ENCODE results near the gene TMUB1. TPM values are rescaled to one million over a fixed set of nuclear protein-coding genes. Genes with fewer than 3 reads are reported as not detected.
A peak's percentile ranks its signal among the peaks of the same experiment; 100 is the strongest.

Gene TMUB1
- total RNA-seq, 1 donor from 2014 or later, result 12.5 TPM

DNA sequence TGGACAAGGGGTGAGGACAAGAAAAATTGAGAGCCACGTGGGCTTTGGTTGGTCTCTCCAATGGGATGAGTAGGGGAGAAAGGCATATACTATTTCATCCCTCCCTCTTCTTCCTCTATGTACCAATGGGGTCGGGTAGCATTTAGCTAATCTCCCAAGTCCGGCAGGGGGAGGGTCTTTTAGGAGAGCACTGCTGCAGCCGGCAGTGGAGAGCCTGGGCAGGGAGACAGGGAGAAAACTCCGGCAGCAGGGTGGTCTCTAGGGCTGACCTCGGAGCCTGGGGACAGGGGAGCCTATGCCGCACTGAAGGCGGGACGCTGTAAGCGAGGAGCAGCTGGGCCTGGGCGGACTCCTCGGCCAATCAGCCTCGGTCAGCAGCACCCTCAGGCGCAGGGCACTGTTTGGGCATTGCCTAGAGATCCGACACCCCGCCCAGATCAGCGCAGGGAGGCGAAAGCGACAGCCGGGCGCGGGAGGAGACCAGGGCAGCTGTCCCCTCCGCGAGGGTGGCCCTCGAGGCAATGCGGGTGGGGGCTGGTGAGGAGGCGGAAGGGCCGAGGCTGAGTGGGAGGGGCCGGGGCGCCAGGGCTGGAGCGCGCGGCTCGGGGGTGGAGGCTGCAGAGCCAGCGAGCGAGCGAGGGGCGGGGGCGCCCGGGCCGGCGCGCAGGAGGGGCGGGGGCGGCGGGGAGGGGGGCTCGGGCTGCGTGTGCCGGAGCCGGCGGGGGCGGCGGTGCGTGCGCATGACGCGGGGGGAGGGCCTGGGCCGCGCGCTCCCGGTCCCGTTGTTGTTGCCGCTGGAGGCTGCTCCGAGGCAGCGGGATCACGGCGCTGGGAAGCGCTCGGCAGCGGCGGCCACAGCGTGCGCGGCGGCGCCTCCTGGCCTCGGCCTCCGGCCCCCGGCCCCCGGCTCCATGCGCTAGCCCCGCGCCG, 2.7 kb upstream of the TMUB1 start, which contains the start of gene AGAP3:
Gene AGAP3 (plus strand): TSS at position 785 of the 930 bp plus-strand sequence. CDS start 267 bp downstream, outside the sequence.
- Histone ChIP-seq H3K36me3 (ENCODE audit: control insufficient read depth in 3 of 3, insufficient read depth in 3 of 3, low read length in 3 of 3) (peaks cover 0 to 2% (median 0%) of the 10 kb centered on the region in 3 donors), H3K9me3 (ENCODE audit: control insufficient read depth in 3 of 3, low read length in 3 of 3) (no peaks in the 10 kb centered on the region), H3K4me1 (ENCODE audit: control insufficient read depth in 3 of 3, insufficient read depth in 3 of 3, low read length in 3 of 3) (peaks cover 55 to 63% (median 58%) of the 10 kb centered on the region in 3 donors), H3K9ac (ENCODE audit: low read depth in 1 of 3, low read length in 3 of 3) (peak within 1 kb of the TSS; percentile 82 to 88 (median 88)), H3K4me3 (ENCODE audit: low read length in 3 of 3) (peak within 1 kb of the TSS; percentile 72 to 90 (median 88)), H3K27ac (ENCODE audit: low read depth, low read length) (peak within 1 kb of the TSS; percentile 81), H3K27me3 (ENCODE audit: control insufficient read depth in 3 of 3, insufficient read depth in 3 of 3, low read length in 3 of 3) (no peaks in the 10 kb centered on the region)

DNA sequence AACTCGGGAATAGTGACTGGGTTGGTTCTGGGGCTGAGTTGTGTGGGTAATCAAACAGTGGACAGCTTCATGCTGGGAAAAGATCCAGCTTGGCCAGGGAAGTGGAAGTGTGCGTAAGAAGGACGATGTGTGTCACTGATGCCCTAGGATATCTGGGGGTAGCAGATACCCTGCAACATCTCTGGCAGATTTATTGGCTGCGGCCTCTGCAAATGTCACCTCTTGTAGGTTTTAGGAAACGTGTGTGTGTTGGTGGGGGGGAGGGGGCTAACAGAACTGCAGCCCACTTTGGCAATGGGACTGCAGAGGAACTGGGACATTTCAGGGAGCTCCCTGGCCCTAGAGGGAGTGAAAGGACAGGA, 2.0 kb upstream of the TMUB1 start:
- peak overlapping the region; percentile 65 to 77 (median 75) for H3K4me3 ChIP-seq (ENCODE audit: low read length in 3 of 3)
- H3K4me1 ChIP-seq (ENCODE audit: control insufficient read depth in 3 of 3, insufficient read depth in 3 of 3, low read length in 3 of 3), result peaks cover 56 to 64% (median 56%) of the 10 kb centered on the region in 3 donors
- H3K27ac ChIP-seq (ENCODE audit: low read depth, low read length), result peak overlapping the region; percentile 81
- H3K27me3 ChIP-seq (ENCODE audit: control insufficient read depth in 3 of 3, insufficient read depth in 3 of 3, low read length in 3 of 3), result no peaks in the 10 kb centered on the region
- peak overlapping the region; percentile 72 to 82 (median 82) for H3K9ac ChIP-seq (ENCODE audit: low read depth in 1 of 3, low read length in 3 of 3)
- H3K9me3 ChIP-seq (ENCODE audit: control insufficient read depth in 3 of 3, low read length in 3 of 3), result no peaks in the 10 kb centered on the region
- H3K36me3 ChIP-seq (ENCODE audit: control insufficient read depth in 3 of 3, insufficient read depth in 3 of 3, low read length in 3 of 3), result peaks cover 0 to 2% (median 0%) of the 10 kb centered on the region in 3 donors

DNA sequence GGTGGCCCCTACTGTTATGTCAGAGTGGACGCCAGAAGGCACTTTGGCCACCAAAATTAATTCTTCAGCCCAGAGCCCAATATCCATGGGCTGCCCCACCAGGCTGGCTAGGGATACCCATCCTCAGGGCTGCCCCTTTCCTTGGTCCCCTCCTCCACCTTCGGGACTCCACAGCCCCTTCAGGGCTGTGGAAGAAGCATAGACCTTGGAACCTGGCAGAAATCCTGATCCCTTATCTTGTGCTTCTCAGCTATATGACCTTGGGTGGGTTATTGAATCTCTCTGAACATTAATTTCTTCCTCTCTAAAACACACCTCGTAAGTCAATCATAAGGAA, 499 bp upstream of the TMUB1 start:
- Histone ChIP-seq H3K9me3 (ENCODE audit: control insufficient read depth in 3 of 3, low read length in 3 of 3) (no peaks in the 10 kb centered on the region), H3K9ac (ENCODE audit: low read depth in 1 of 3, low read length in 3 of 3) (peak overlapping the region in 2 of 3 donors; percentile 64 to 95), H3K4me3 (ENCODE audit: low read length in 3 of 3) (peak overlapping the region; percentile 64 to 95 (median 79)), H3K27me3 (ENCODE audit: control insufficient read depth in 3 of 3, insufficient read depth in 3 of 3, low read length in 3 of 3) (no peaks in the 10 kb centered on the region), H3K27ac (ENCODE audit: low read depth, low read length) (peak overlapping the region; percentile 91), H3K4me1 (ENCODE audit: control insufficient read depth in 3 of 3, insufficient read depth in 3 of 3, low read length in 3 of 3) (peaks cover 56 to 66% (median 58%) of the 10 kb centered on the region in 3 donors), H3K36me3 (ENCODE audit: control insufficient read depth in 3 of 3, insufficient read depth in 3 of 3, low read length in 3 of 3) (peaks cover 0 to 3% (median 2%) of the 10 kb centered on the region in 3 donors)

DNA sequence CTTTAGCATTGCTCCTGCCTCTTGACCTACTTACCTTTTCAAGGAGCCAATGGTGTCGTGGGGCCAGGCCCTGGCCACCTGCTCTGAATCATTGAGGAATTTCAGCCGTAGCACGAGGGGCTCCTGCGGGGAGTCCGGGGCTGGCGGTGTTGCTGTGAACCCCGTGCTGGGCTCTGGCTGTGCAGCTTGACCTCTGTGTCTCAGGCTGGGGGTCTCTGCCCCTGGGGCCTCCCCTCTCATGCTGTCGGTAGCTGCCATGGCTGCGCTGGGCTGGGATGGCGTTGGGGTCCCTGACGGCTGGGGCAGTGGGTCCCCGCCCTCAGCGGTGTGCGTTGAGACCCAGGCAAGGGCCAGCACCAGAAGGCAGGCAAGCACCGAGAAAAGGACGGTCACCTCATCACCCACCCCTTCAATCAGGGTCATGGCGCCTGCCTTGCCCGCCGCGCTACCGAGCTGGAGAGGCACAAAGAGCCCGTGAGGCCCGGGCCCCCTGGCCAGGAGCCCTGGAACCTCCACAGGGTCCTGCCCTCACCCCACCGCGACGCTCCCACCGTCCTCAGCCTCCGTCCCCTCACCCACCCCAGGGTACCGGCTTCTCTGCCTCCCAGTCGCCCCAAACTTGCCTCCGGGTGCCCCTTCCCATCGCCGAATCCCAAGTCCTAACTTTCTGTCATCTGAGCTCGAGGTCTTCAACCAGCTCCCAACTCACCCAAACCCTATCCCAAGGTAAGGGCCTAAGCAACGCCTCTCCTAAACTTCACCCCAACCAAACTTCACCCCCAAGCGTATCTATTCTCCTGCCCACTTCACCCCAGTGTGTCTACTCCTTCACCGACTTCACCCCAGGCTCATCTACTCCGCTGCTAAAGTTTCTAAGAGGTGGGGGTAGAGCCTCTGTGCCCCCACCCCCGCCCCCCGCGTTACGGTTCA, 887 bp downstream of the TMUB1 start:
- peak overlapping the region; percentile 64 to 95 (median 71) for H3K9ac ChIP-seq (ENCODE audit: low read depth in 1 of 3, low read length in 3 of 3)
- H3K4me1 ChIP-seq (ENCODE audit: control insufficient read depth in 3 of 3, insufficient read depth in 3 of 3, low read length in 3 of 3), result peaks cover 52 to 62% (median 55%) of the 10 kb centered on the region in 3 donors
- no peaks in the 10 kb centered on the region for H3K27me3 ChIP-seq (ENCODE audit: control insufficient read depth in 3 of 3, insufficient read depth in 3 of 3, low read length in 3 of 3)
- peaks cover 2 to 9% (median 4%) of the 10 kb centered on the region in 3 donors for H3K36me3 ChIP-seq (ENCODE audit: control insufficient read depth in 3 of 3, insufficient read depth in 3 of 3, low read length in 3 of 3)
- H3K27ac ChIP-seq (ENCODE audit: low read depth, low read length), result peak overlapping the region; percentile 91
- no peaks in the 10 kb centered on the region for H3K9me3 ChIP-seq (ENCODE audit: control insufficient read depth in 3 of 3, low read length in 3 of 3)
- peak overlapping the region; percentile 64 to 95 (median 79) for H3K4me3 ChIP-seq (ENCODE audit: low read length in 3 of 3)

DNA sequence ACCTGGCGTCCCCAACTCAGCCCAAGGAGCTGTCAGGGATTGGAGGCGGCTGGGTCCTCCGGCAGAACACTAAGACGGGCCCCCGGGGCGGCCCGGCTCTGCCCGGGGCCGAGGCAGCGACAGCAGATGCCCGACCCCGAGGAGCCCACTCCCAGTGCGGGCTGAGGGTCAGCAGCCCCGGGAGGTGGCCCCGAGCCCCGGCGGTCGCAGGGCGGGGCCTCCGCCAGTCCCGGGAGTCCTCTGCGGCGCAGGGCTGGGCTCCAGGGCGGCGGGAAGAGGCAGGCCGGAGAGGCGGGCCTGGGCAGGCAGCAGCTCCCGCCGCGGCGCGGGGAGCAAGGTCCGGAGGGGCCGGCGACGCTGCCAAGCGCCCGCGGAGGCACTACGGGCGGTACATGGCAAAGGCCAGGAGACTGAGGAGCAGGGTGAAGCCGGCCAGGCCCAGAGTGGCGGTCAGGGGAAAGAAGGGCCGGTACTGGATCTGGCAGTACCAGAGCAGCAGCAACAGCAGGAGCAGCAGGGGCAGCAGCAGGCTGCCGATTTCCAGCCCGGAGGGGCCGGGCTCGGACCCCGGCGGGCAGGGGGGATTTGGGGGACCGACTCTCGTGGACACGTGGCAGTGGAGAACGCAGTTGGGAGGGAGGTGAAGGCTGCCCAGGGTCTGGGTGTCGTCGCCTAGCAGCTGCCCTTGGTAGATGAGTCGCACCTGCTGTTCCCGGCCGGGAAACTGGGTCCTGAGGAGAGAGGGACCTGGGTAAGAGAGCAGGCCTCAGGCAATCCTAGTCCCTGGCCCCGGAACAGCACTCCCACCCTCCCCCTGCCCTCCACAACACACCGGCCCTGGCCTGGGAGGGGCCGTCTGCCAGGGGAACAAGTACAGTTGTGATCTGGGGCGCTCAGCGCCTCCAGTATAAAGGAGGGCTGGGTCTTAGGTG, 1.9 kb downstream of the TMUB1 start:
- Histone ChIP-seq H3K27ac (ENCODE audit: low read depth, low read length) (peak overlapping the region; percentile 91), H3K27me3 (ENCODE audit: control insufficient read depth in 3 of 3, insufficient read depth in 3 of 3, low read length in 3 of 3) (no peaks in the 10 kb centered on the region), H3K9ac (ENCODE audit: low read depth in 1 of 3, low read length in 3 of 3) (peak overlapping the region; percentile 64 to 95 (median 84)), H3K9me3 (ENCODE audit: control insufficient read depth in 3 of 3, low read length in 3 of 3) (no peaks in the 10 kb centered on the region), H3K4me3 (ENCODE audit: low read length in 3 of 3) (peak overlapping the region; percentile 64 to 95 (median 79)), H3K4me1 (ENCODE audit: control insufficient read depth in 3 of 3, insufficient read depth in 3 of 3, low read length in 3 of 3) (peaks cover 52 to 62% (median 55%) of the 10 kb centered on the region in 3 donors), H3K36me3 (ENCODE audit: control insufficient read depth in 3 of 3, insufficient read depth in 3 of 3, low read length in 3 of 3) (peaks cover 6 to 13% (median 11%) of the 10 kb centered on the region in 3 donors)

DNA sequence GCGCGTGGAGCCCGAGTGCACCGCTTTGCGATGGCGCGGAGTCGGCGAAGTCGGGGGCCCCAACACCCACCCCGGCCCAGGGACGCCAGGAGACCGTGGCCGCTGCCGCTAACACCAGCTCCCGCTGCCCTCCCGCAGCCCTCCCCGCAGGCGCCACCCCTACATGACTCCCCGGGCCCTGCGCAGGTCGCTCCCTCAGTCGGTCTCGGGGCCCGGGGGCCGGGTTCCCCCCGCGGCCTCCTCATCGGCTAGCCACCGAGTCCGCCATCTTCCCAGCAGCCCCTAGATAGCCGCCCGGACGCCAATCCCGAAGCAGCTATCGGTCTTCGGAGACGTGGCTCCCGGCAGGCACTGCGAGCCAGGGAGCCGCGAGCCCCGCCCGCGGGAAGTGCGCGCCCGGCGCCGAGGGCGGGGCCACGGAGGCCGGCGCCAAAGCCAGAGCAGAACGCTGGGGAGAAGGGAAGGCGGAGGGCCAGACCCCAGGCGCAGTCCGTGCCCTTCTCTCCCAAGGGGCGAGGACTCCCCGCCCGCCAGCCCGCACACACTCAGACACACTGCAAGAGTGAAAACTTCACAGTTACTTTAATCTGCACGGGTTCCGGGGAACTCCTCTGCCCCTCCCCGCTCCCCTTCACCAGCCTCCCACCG, 2.6 kb downstream of the TMUB1 start, which contains the start of gene FASTK:
Gene FASTK (minus strand): TSS at position 288 of the 648 bp plus-strand sequence. CDS start 43 bp downstream, at position 245.
- peaks cover 11 to 17% (median 16%) of the 10 kb centered on the region in 3 donors for H3K36me3 ChIP-seq (ENCODE audit: control insufficient read depth in 3 of 3, insufficient read depth in 3 of 3, low read length in 3 of 3)
- peak within 1 kb of the TSS; percentile 91 for H3K27ac ChIP-seq (ENCODE audit: low read depth, low read length)
- peak within 1 kb of the TSS; percentile 84 to 95 (median 91) for H3K9ac ChIP-seq (ENCODE audit: low read depth in 1 of 3, low read length in 3 of 3)
- no peaks in the 10 kb centered on the region for H3K27me3 ChIP-seq (ENCODE audit: control insufficient read depth in 3 of 3, insufficient read depth in 3 of 3, low read length in 3 of 3)
- no peaks in the 10 kb centered on the region for H3K9me3 ChIP-seq (ENCODE audit: control insufficient read depth in 3 of 3, low read length in 3 of 3)
- H3K4me1 ChIP-seq (ENCODE audit: control insufficient read depth in 3 of 3, insufficient read depth in 3 of 3, low read length in 3 of 3), result peaks cover 49 to 58% (median 52%) of the 10 kb centered on the region in 3 donors
- H3K4me3 ChIP-seq (ENCODE audit: low read length in 3 of 3), result peak within 1 kb of the TSS; percentile 90 to 95 (median 93)

DNA sequence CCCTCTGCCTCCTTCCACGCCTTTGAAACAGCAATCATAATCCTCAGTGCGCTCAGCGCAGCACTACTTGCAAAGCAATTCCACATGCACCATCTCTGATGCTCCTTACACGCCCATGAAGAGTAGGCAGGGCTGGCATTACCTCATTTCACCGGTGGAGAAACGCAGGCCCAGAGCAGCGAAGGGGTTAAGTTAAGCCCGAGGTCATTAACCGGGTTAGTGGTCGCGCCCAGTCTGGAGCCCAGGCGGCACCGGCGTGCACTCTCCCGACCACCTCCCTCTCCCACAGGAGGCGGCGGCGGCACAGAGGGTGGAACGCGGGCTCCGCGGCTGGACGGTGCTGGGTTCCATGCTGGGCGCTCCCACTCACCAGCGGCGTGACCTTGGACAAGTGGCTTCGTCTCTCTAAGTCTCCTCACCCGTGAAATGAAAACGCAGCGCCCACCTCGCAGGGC, 3.2 kb downstream of the TMUB1 start:
- Histone ChIP-seq H3K4me1 (ENCODE audit: control insufficient read depth in 3 of 3, insufficient read depth in 3 of 3, low read length in 3 of 3) (peaks cover 44 to 53% (median 47%) of the 10 kb centered on the region in 3 donors), H3K9me3 (ENCODE audit: control insufficient read depth in 3 of 3, low read length in 3 of 3) (no peaks in the 10 kb centered on the region), H3K27ac (ENCODE audit: low read depth, low read length) (peak overlapping the region; percentile 91), H3K9ac (ENCODE audit: low read depth in 1 of 3, low read length in 3 of 3) (peak overlapping the region; percentile 78 to 95 (median 91)), H3K4me3 (ENCODE audit: low read length in 3 of 3) (peak overlapping the region; percentile 90 to 95 (median 93)), H3K27me3 (ENCODE audit: control insufficient read depth in 3 of 3, insufficient read depth in 3 of 3, low read length in 3 of 3) (no peaks in the 10 kb centered on the region), H3K36me3 (ENCODE audit: control insufficient read depth in 3 of 3, insufficient read depth in 3 of 3, low read length in 3 of 3) (peaks cover 16 to 22% (median 21%) of the 10 kb centered on the region in 3 donors)

DNA sequence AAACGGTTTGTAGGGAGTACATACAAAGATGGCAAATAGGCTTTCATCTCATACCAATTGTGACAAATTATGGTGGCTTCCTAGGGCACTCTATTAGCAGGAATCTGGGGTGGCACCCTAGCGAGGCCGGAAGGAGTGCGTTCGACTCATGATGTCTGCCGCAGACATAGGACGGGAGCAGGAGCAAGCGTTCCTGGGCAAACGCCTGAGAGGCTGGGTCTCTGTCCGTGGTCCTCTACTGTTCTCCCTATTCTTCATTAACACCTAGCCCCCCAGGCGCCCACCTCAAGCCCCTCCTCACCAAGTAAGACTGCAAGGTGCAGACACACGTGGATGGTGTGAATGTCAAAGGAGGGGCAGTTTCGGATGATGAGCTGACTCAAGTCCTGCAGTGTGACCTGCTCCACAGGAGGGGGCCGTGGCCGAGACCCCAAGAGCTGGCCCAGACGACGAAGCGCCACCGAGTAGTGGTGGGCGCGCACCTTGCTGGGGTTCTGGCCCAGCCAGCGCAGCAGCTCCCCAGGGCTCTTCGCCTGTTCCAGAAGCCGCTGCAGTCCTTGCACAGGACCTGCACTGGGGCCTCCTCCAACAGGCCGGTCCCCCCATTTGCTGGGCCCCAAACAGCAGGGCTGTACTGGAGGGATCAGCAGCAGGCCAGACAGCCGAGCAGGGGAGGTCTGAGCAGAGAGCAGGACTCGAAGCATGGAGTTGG, 3.9 kb downstream of the TMUB1 start:
- H3K4me1 ChIP-seq (ENCODE audit: control insufficient read depth in 3 of 3, insufficient read depth in 3 of 3, low read length in 3 of 3), result peaks cover 43 to 49% (median 47%) of the 10 kb centered on the region in 3 donors

More for the DNA sequence above, 3.9 kb downstream of the TMUB1 start:
- Histone ChIP-seq H3K4me3 (ENCODE audit: low read length in 3 of 3) (peak overlapping the region; percentile 90 to 95 (median 93)), H3K27me3 (ENCODE audit: control insufficient read depth in 3 of 3, insufficient read depth in 3 of 3, low read length in 3 of 3) (no peaks in the 10 kb centered on the region), H3K9me3 (ENCODE audit: control insufficient read depth in 3 of 3, low read length in 3 of 3) (no peaks in the 10 kb centered on the region), H3K36me3 (ENCODE audit: control insufficient read depth in 3 of 3, insufficient read depth in 3 of 3, low read length in 3 of 3) (peaks cover 23 to 29% (median 28%) of the 10 kb centered on the region in 3 donors), H3K27ac (ENCODE audit: low read depth, low read length) (no peak overlapping the region), H3K9ac (ENCODE audit: low read depth in 1 of 3, low read length in 3 of 3) (peak overlapping the region; percentile 78 to 95 (median 91))

All from skeletal muscle tissue (tissue), 4 donors.